ENCODE results near the gene HCN1.

The HCN1 gene

DNA sequence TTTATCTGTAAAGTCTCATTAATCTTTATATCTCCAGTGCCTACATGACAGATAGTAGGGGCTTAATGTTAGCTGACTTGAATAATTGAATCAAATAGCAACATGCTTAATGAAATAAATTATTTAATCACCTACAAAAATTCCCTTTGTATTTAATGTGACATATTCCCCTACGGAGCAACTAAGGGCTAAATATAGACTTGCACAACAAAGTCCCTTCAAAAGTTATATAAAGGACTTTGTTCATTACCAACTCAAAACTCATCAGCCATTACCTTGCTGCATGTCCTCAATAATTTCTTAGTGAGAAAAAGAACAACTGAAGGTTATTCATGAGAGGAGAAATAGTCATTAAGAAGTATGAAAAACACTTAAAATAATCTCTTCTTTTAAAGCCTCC lies 424.6 kb downstream of the HCN1 start:
- no peak for TF ChIP-seq CTCF (IDR thresholded peaks at IDR 0.05; ENCODE audit: borderline replicate concordance, control extremely low read depth, extremely low read depth, insufficient read depth, missing control alignments)

GRCh38 chr5:45264447-45264846 lies 431.7 kb downstream of the HCN1 start:
- no peak for DNase-seq (ENCODE audit: low spot score)
- in situ Hi-C loops (cut with MboI; ENCODE audit: low sequenced_read_pairs, unreplicated experiment) = no loop called here
- no peak for TF ChIP-seq CTCF (IDR thresholded peaks at IDR 0.05; ENCODE audit: borderline replicate concordance, control extremely low read depth, extremely low read depth, insufficient read depth, missing control alignments)

More for the DNA sequence above, 424.6 kb downstream of the HCN1 start:
- DNase-seq (ENCODE audit: low spot score) = no peak
- in situ Hi-C loops (cut with MboI; ENCODE audit: low sequenced_read_pairs, unreplicated experiment) = no loop called here

- no peak for DNase-seq (ENCODE audit: low spot score)
- TF ChIP-seq CTCF (IDR thresholded peaks at IDR 0.05; ENCODE audit: borderline replicate concordance, control extremely low read depth, extremely low read depth, insufficient read depth, missing control alignments) = no peak
- in situ Hi-C loops (cut with MboI; ENCODE audit: low sequenced_read_pairs, unreplicated experiment) = no loop called here
Measured at GRCh38 chr5:45262061-45262590, 434.1 kb downstream of the HCN1 start.

- no peak for TF ChIP-seq CTCF (IDR thresholded peaks at IDR 0.05; ENCODE audit: borderline replicate concordance, control extremely low read depth, extremely low read depth, insufficient read depth, missing control alignments)
- in situ Hi-C loops (cut with MboI; ENCODE audit: low sequenced_read_pairs, unreplicated experiment) = no loop called here
- no peak for DNase-seq (ENCODE audit: low spot score)
Measured at GRCh38 chr5:45261125-45261524, 435.1 kb downstream of the HCN1 start.

GRCh38 chr5:45260292-45260691 lies 435.9 kb downstream of the HCN1 start:
- TF ChIP-seq CTCF (IDR thresholded peaks at IDR 0.05; ENCODE audit: borderline replicate concordance, control extremely low read depth, extremely low read depth, insufficient read depth, missing control alignments) = no peak
- no peak for DNase-seq (ENCODE audit: low spot score)
- in situ Hi-C loops (cut with MboI; ENCODE audit: low sequenced_read_pairs, unreplicated experiment) = no loop called here

DNA sequence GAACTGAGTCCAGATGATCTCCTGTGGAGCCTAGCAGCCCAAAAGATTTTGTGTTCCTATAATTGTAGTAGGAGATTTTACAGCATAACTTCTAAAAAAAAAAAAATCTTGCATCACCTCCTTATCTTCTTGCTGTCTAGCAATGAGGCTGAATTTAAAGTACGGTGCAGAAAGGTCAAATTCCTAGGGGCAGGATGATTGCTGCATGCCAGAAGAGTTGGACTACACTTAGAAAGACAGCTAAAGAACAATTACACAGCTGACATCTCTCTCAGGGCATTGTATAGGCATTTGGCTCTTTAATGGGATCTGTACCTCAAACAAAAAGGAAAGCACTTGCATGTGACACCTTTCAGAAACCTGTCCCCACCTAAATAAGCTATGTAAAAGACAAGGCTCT lies 443.2 kb downstream of the HCN1 start:
- DNase-seq (ENCODE audit: low spot score) = no peak
- no peak for TF ChIP-seq CTCF (IDR thresholded peaks at IDR 0.05; ENCODE audit: borderline replicate concordance, control extremely low read depth, extremely low read depth, insufficient read depth, missing control alignments)
- in situ Hi-C loops (cut with MboI; ENCODE audit: low sequenced_read_pairs, unreplicated experiment) = no loop called here

DNA sequence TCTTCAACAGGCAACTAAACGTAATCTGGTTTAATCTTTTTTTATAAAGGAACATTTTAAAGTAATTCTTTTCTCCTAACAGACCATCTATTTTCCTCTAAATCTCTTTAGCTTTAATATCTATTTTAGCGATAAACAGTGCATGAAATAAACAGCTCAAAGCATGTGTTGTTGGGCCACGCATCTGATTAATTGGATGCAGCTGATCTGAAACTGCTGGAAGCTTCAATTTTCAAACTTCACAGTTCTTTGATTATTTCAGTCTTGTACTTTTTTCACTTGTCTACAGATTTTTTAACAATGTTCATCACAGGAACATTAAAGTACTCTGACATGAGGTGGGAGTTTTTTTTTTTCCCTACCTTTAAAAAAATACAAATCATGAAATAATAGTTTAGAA lies 443.6 kb downstream of the HCN1 start:
- in situ Hi-C loops (cut with MboI; ENCODE audit: low sequenced_read_pairs, unreplicated experiment) = no loop called here

More for the DNA sequence above, 443.6 kb downstream of the HCN1 start:
- no peak for TF ChIP-seq CTCF (IDR thresholded peaks at IDR 0.05; ENCODE audit: borderline replicate concordance, control extremely low read depth, extremely low read depth, insufficient read depth, missing control alignments)
- no peak for DNase-seq (ENCODE audit: low spot score)

Measured in GM13976 (cell line).